NT2/D1 (cell line): ENCODE data around the gene C6.

Experiments used
- SUZ12 ChIP-seq: IDR thresholded peaks from 2 replicates; pipeline ENCODE4 v1.6.1; 2011; ENCODE audit not compliant: insufficient read length, insufficient read depth; ENCODE audit errors: extremely low read depth
- YY1 ChIP-seq: IDR thresholded peaks from 2 replicates; pipeline ENCODE4 v1.6.1; 2011; ENCODE audit not compliant: insufficient read length, insufficient read depth
- ZNF274 ChIP-seq: IDR thresholded peaks from 2 replicates; pipeline ENCODE4 v1.6.1; 2011; ENCODE audit warnings: mild to moderate bottlenecking, low read depth, low read length

DNA sequence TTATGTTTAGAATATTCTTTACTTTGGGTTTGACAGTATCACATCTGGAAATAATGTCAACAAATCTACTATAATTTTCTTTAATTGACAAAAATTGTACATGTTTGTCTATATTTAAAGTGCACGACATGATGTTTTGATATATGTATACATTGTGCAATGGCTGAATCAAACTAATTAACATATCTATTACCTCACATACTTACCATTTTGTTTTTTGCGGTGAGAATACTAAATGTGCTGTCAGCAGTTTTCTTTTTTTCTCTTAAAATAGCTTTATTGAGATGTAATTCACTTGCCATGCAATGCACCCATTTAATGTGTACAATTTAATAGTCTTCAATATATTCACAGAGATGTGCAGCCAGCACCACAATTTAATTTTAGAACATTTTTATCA, 10.6 kb upstream of the C6 start:
- TF ChIP-seq YY1 (no peak), SUZ12 (no peak), ZNF274 (no peak)
